Fibroblast of mammary gland (primary cell): ENCODE measurements around the gene CAT.

Source experiments
- DNase-seq: peaks from one replicate; pipeline ENCODE4 v3.0.0-alpha.2; 2010; ENCODE audit warnings: low read depth
- H3K4me3 ChIP-seq: 2 replicates; pipeline ENCODE4 v1.5.1; 2011; ENCODE audit warnings: low read depth, mild to moderate bottlenecking, low read length, moderate library complexity; ENCODE audit not compliant: control insufficient read depth
- CTCF ChIP-seq: conservative IDR thresholded peaks from 2 replicates; pipeline ENCODE4 v1.5.1; 2011; ENCODE audit warnings: low read depth, low read length, inconsistent platforms; ENCODE audit not compliant: control insufficient read depth, insufficient read depth

CAT gene

GRCh38 chr11:34411791-34412190, 26.9 kb upstream of the CAT start:
- no peak for DNase-seq
- TF ChIP-seq CTCF = no peak

GRCh38 chr11:34413263-34413662, 25.5 kb upstream of the CAT start:
- no peak for TF ChIP-seq CTCF
- no peak overlapping the region for H3K4me3 ChIP-seq
- no peak for DNase-seq

More at GRCh38 chr11:34411791-34412190, 26.9 kb upstream of the CAT start:
- no peak overlapping the region for H3K4me3 ChIP-seq

- no peak for DNase-seq
- H3K4me3 ChIP-seq = no peak overlapping the region
- no peak for TF ChIP-seq CTCF
These were observed 23.2 kb upstream of the CAT start for GRCh38 chr11:34415538-34415937.

- no peak overlapping the region for H3K4me3 ChIP-seq
- TF ChIP-seq CTCF = no peak
- no peak for DNase-seq
These were observed 22.6 kb upstream of the CAT start for GRCh38 chr11:34416088-34416487.

- TF ChIP-seq CTCF = no peak
- no peak overlapping the region for H3K4me3 ChIP-seq
- peak; percentile 49 for DNase-seq
These were observed 22.0 kb upstream of the CAT start for GRCh38 chr11:34416766-34417165.

- no peak for DNase-seq
- peak; percentile 6 for TF ChIP-seq CTCF
These were observed 21.5 kb upstream of the CAT start for GRCh38 chr11:34417202-34417601.

GRCh38 chr11:34419158-34419557, 19.6 kb upstream of the CAT start:
- TF ChIP-seq CTCF = no peak
- no peak overlapping the region for H3K4me3 ChIP-seq
- DNase-seq = no peak

More at GRCh38 chr11:34417202-34417601, 21.5 kb upstream of the CAT start:
- no peak overlapping the region for H3K4me3 ChIP-seq
